HEK293T (cell line): ENCODE results near the gene ST8SIA6.

Experiments
- ELF4 ChIP-seq: fragments of 450-650 bp; IDR thresholded peaks from 2 replicates; pipeline ENCODE4 v1.6.1; 2017; ENCODE audit warnings: antibody characterized with exemption
- FOXA1 ChIP-seq: fragments of 450-650 bp; IDR thresholded peaks from 2 replicates; pipeline ENCODE4 v1.6.1; 2016; ENCODE audit warnings: mild to moderate bottlenecking
- FOXM1 ChIP-seq: fragments of 450-650 bp; IDR thresholded peaks from 2 replicates; pipeline ENCODE4 v1.6.1; 2017; ENCODE audit warnings: mild to moderate bottlenecking, borderline replicate concordance
- L3MBTL2 ChIP-seq: fragments of 450-650 bp; conservative IDR thresholded peaks from 2 replicates; pipeline ENCODE4 v1.6.1; 2016; ENCODE audit warnings: mild to moderate bottlenecking
- NFRKB ChIP-seq: fragments of 450-650 bp; IDR thresholded peaks from 2 replicates; pipeline ENCODE4 v1.6.1; 2016; ENCODE audit warnings: mild to moderate bottlenecking, moderate library complexity
- SUZ12 ChIP-seq: fragments of 450-650 bp; IDR thresholded peaks from 2 replicates; pipeline ENCODE4 v1.6.1; 2016; ENCODE audit warnings: mild to moderate bottlenecking
- TARDBP ChIP-seq: fragments of 450-650 bp; IDR thresholded peaks from 2 replicates; pipeline ENCODE4 v1.6.1; 2016

DNA sequence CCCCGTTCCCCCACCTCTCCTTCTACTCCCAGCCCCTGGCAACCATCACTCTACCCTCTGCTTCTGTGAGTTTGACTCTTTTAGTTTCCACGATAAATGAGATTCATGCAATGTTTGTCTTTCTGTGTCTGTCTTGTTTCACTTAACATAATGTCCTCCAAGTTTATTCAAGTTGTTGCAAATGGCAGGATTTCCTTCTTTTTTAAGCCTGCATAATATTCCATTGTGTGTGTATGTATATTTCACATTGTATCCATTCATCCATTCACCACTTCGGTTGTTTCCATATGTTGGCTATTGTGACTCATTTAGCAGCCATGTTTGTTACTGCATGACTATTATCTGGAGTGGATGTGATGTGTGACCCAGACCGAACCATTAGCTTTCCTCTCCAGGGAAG, 162.0 kb downstream of the ST8SIA6 start:
- no peak for TF ChIP-seq FOXM1
- no peak for TF ChIP-seq NFRKB
- no peak for TF ChIP-seq ELF4
- no peak for TF ChIP-seq SUZ12
- TF ChIP-seq L3MBTL2, result no peak
- TF ChIP-seq FOXA1, result no peak
- no peak for TF ChIP-seq TARDBP
